ENCODE data around the gene XKR3.
"Not testable (repeated sequence)": the region's sequence is repeated elsewhere in the genome, so short reads cannot be mapped to it uniquely, and the experiment has no call there.

The XKR3 gene

GRCh38 chr22:16734271-16734670 is 90.9 kb downstream of the XKR3 start:
- DNase-seq, result not testable (repeated sequence)
